GM12801 (cell line): ENCODE measurements around the gene RPL37.

Experiments used
- CTCF ChIP-seq: IDR thresholded peaks from one replicate; pipeline ENCODE4 v1.5.1; 2011; ENCODE audit warnings: control low read depth; ENCODE audit not compliant: insufficient read length; ENCODE audit errors: extremely low read depth

Gene RPL37

GRCh38 chr5:40781843-40782409 lies 53.1 kb downstream of the RPL37 start:
- TF ChIP-seq CTCF: no peak

- no peak for TF ChIP-seq CTCF
Observed at GRCh38 chr5:40780858-40781257, 54.2 kb downstream of the RPL37 start.

DNA sequence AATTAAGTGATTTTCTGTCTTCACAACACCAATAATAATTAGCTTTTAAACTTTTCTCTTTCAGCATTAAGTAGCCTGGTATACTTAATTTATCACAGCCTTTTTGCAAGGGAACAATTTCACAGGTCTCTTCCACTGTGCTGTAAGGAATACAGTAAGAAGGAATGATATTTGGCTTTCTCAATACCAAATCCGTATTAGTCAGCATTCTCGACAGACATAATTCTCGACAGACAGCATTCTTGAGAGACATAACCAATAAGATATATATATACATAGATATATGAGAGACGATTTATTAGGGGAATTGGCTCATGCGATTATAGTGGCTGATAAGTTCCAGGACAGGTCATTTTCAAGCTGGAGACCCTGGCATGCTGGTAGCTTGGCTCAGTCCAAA lies 54.8 kb downstream of the RPL37 start:
- TF ChIP-seq CTCF: no peak

DNA sequence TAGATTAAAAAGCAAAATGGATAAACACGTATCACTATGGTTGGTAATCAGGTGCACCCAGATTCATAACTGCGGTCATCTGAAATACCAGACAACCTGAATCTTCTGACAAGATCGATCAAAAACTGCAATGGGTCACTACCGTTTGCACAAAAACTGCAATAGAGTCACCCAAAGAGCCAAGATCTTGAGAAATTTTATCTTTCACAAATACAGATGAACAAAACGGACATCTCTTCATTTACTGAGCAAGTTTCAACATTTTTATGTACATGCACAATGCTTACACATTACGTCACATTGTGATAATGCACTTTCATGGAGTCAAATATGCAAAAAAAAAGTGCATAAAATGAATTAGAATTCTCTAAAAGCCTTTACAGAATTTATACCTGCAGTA lies 55.5 kb downstream of the RPL37 start:
- TF ChIP-seq CTCF: no peak

DNA sequence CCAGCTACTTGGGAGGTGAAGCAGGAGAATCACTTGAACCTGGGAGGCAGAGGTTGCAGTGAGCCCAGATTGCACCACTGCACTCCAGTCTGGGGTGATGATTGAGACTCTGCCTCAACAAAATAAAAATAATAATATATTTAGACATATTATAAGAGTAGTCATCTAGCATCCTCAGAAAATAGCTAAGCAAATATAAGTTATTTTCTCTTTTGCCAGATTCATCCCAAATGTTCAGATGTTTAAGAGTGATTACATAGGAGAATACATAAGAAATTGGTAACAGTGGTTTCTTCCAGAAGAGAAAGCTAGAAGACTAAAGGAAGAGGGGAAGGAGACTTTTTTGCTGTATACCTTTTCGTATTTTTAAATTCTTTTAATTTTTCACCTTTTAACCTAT lies 56.9 kb downstream of the RPL37 start:
- no peak for TF ChIP-seq CTCF

DNA sequence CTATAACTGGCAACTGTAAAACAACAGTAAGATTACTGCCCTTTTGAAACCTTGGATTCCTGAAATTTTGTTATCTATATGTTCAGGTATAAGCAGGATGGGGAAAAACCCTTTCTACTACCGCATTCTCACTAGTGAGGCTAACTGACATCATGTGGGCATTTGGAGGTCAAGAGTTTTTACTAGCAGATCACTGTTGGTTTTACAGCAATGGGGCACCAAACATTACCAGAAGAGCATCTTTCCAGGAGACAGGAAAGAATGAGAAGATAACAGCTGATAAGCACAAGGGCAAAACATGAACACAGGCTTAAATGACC lies 58.4 kb downstream of the RPL37 start:
- TF ChIP-seq CTCF: no peak

- no peak for TF ChIP-seq CTCF
Observed at GRCh38 chr5:40775846-40776657, 59.0 kb downstream of the RPL37 start.
